ENCODE measurements around the gene OXNAD1. TPM values are rescaled to one million over a fixed set of nuclear protein-coding genes. Genes with fewer than 3 reads are reported as not detected.

The OXNAD1 gene
- total RNA-seq, 1 experiment from 2014 or later: 27.6 TPM

DNA sequence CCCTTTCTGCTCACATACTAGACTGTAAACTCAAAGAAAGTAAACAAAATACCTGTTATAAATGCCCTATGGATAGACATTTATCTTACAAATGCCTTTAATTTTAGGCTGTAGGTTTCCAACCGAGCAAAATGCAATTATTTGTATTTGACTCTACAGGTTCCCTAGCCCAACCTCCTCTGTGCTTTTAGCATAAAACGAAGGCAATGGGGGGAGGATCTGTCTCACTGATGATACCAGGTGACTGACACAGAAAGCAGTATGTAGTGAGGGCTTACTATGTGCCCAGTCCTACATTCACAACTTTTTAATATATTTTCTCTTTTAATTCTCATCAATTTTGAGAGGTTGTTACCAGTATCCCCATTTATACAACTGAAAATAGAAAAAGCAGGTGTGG, 87.4 kb downstream of the OXNAD1 start:
- Mint-ChIP-seq H3K9me3 (ENCODE audit: unreplicated experiment) (no peaks in the 10 kb centered on the region), H3K4me1 (ENCODE audit: insufficient read depth, unreplicated experiment) (no peaks in the 10 kb centered on the region), H3K27me3 (ENCODE audit: insufficient read depth, unreplicated experiment) (no peaks in the 10 kb centered on the region), H3K27ac (ENCODE audit: low read depth, unreplicated experiment) (no peak overlapping the region), H3K36me3 (ENCODE audit: insufficient read depth, unreplicated experiment) (no peaks in the 10 kb centered on the region), H3K4me3 (ENCODE audit: unreplicated experiment) (no peak overlapping the region)
- TF ChIP-seq, protein P1, sequence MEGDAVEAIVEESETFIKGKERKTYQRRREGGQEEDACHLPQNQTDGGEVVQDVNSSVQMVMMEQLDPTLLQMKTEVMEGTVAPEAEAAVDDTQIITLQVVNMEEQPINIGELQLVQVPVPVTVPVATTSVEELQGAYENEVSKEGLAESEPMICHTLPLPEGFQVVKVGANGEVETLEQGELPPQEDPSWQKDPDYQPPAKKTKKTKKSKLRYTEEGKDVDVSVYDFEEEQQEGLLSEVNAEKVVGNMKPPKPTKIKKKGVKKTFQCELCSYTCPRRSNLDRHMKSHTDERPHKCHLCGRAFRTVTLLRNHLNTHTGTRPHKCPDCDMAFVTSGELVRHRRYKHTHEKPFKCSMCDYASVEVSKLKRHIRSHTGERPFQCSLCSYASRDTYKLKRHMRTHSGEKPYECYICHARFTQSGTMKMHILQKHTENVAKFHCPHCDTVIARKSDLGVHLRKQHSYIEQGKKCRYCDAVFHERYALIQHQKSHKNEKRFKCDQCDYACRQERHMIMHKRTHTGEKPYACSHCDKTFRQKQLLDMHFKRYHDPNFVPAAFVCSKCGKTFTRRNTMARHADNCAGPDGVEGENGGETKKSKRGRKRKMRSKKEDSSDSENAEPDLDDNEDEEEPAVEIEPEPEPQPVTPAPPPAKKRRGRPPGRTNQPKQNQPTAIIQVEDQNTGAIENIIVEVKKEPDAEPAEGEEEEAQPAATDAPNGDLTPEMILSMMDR (IDR thresholded peaks at IDR 0.05; ENCODE audit: unreplicated experiment): no peak
- BruUV-seq (replicated peaks): no TSS peak
- ChIA-PET CTCF (no interaction called here), POLR2A (no interaction called here)
- intact Hi-C loops (cut with micrococcal nuclease): no loop called here
- DNase-seq (ENCODE audit: unreplicated experiment): no peak

DNA sequence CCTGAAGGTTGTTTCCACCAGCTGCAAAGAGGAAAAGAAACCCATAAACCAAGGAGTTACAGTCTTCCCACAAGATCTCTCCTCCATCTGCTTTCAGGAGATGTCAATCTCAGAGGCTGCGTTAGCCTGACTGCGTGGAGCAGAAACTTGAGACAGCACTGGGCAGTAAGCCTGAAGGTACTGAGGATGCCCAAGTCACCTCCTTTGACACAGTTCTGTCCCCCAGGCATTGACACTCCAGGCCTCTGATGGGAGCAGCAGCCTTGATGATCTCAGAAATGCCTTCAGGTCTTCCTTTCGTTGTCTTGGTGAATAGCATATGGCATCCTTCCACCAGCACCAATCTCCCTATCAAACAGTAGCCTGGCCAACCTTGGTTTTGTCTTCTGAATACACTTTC, 89.3 kb downstream of the OXNAD1 start:
- TF ChIP-seq, protein P1 (IDR thresholded peaks at IDR 0.05; ENCODE audit: unreplicated experiment): no peak
- no peak overlapping the region for H3K27ac Mint-ChIP-seq (ENCODE audit: low read depth, unreplicated experiment)
- DNase-seq (ENCODE audit: unreplicated experiment): no peak
- H3K9me3 Mint-ChIP-seq (ENCODE audit: unreplicated experiment): no peaks in the 10 kb centered on the region
- no peaks in the 10 kb centered on the region for H3K27me3 Mint-ChIP-seq (ENCODE audit: insufficient read depth, unreplicated experiment)
- intact Hi-C loops (cut with micrococcal nuclease): no loop called here
- H3K4me3 Mint-ChIP-seq (ENCODE audit: unreplicated experiment): no peak overlapping the region
- no peaks in the 10 kb centered on the region for H3K4me1 Mint-ChIP-seq (ENCODE audit: insufficient read depth, unreplicated experiment)
- CTCF ChIA-PET: interaction anchor here (0.6 kb wide), 1 partner anchor 22 kb away, joined by 3 read pairs; no protein-coding TSS in a partner anchor
- BruUV-seq (replicated peaks): no TSS peak
- POLR2A ChIA-PET: no interaction called here
- no peaks in the 10 kb centered on the region for H3K36me3 Mint-ChIP-seq (ENCODE audit: insufficient read depth, unreplicated experiment)

Other genes starting within 250 kb of the OXNAD1 start
- 3.0 and 10.2 TPM in 2 replicates for gene GALNT15, start 90.5 kb upstream of the OXNAD1 start, total RNA-seq (2022)
- 30.5 and 39.8 TPM in 2 replicates for gene DPH3, start 269 bp upstream of the OXNAD1 start, total RNA-seq (2022)
- gene RFTN1, start 248.5 kb downstream of the OXNAD1 start, total RNA-seq (2022): 2.1 and 4.5 TPM in 2 replicates

Data from MCF 10A (cell line).